Transverse colon (tissue), 4 donors: ENCODE measurements around the gene SEC14L1. TPM values are rescaled to one million over a fixed set of nuclear protein-coding genes. Genes with fewer than 3 reads are reported as not detected.

Experiments
- DNase-seq: peaks from one replicate; pipeline ENCODE4 v3.0.0-alpha.2; 2019
- H3K27ac ChIP-seq, 4 donors: fragments of 200-600 bp; sonication (generic); 2 replicates each; pipeline ENCODE4 v1.5.1; 2016 to 2018; ENCODE audit warnings: inconsistent platforms in 4 of 4
- H3K27me3 ChIP-seq: fragments of 200-600 bp; sonication (generic); 2 replicates; pipeline ENCODE4 v1.5.1; 2017; ENCODE audit warnings: inconsistent platforms
- H3K36me3 ChIP-seq, 4 donors: fragments of 200-600 bp; sonication (generic); 2 replicates each; pipeline ENCODE4 v1.5.1; 2017 to 2019; ENCODE audit warnings: inconsistent platforms in 4 of 4
- H3K4me1 ChIP-seq, 4 donors: fragments of 200-600 bp; sonication (generic); 2 replicates each; pipeline ENCODE4 v1.5.1; 2017 to 2020; ENCODE audit warnings: inconsistent platforms in 4 of 4
- H3K4me3 ChIP-seq, 4 donors: fragments of 200-600 bp; sonication (generic); 1 replicate in 1 of 4; 2 replicates in 3 of 4; pipeline versions ENCODE4 v1.5.1 to v1.6.1; 2017 to 2019; ENCODE audit warnings: inconsistent platforms in 4 of 4
- H3K9me3 ChIP-seq, 2 donors: fragments of 200-600 bp; sonication (generic); 2 replicates each; pipeline ENCODE4 v1.5.1; 2017 to 2019; ENCODE audit warnings: inconsistent platforms in 2 of 2
- CTCF ChIP-seq, 5 experiments: fragments of 200-600 bp in 3 of 5; fragments of 450-650 bp in 2 of 5; sonication (generic) in 3 of 5; IDR thresholded peaks; 1 replicate in 2 of 5; 2 replicates in 3 of 5; pipeline ENCODE4 v1.5.1; 2016 to 2017; ENCODE audit warnings: antibody characterized with exemption in 5 of 5, inconsistent platforms in 3 of 5, mild to moderate bottlenecking in 2 of 5, moderate library complexity in 1 of 5
- EP300 ChIP-seq: sonication (generic); formaldehyde crosslinking; IDR thresholded peaks from one replicate; pipeline ENCODE4 v1.6.1; 2017; ENCODE audit warnings: antibody characterized with exemption, low read depth
- POLR2A ChIP-seq: fragments of 450-650 bp; IDR thresholded peaks from one replicate; pipeline ENCODE4 v1.6.1; 2016; ENCODE audit warnings: antibody characterized with exemption, mild to moderate bottlenecking, moderate library complexity
- POLR2AphosphoS5 ChIP-seq, 3 donors: sonication (generic); formaldehyde crosslinking; IDR thresholded peaks; one replicate each; pipeline ENCODE4 v1.6.1; 2016; ENCODE audit warnings: antibody characterized with exemption in 3 of 3
- WGBS, 2 donors: methylation state at CpG; one replicate each; pipeline ENCODE4 v1.1.5; 2018; ENCODE audit warnings: low coverage in 1 of 2; 5-methylcytosine and 5-hydroxymethylcytosine counted together
- in situ Hi-C, 4 donors: fragments of 200-750 bp; cut with MboI; loops; one replicate each; pipeline versions ENCODE4 v1.15.0 to v1.15.1; 2017; ENCODE audit warnings: low sequenced_read_pairs in 3 of 4, low pct_ligation_motif_present in 1 of 4, low pct_unique_long_range_greater_than_20kb in 1 of 4
- intact Hi-C: fragments of 100-400 bp; cut with DNase I; formaldehyde crosslinking; loops from one replicate; pipeline ENCODE4 v1.15.1; 2023; ENCODE audit warnings: low total_unique reads
- total RNA-seq, 4 donors: library from RNA; depleted of rRNA; stranded (reverse); fragments of >200 nt; gene quantifications; one replicate each; pipeline ENCODE4 v1.1.0, GENCODE V29; 2016

SEC14L1 gene
- total RNA-seq, 4 donors from 2014 or later = 16.8 to 34.6 (median 23.8) TPM

GRCh38 chr17:77190576-77190975 is 49.8 kb downstream of the SEC14L1 start:
- H3K9me3 ChIP-seq = no peaks in the 10 kb centered on the region
- H3K27ac ChIP-seq = no peak overlapping the region
- in situ Hi-C loops (no loop called here), intact Hi-C loops (no loop called here)
- 90 to 93% methylated on average over 2 to 11 of the region's 11 CpGs for WGBS, 2 donors
- TF ChIP-seq POLR2A = no peak
- no peak for TF ChIP-seq POLR2AphosphoS5 (IDR thresholded peaks at IDR 0.05)
- H3K27me3 ChIP-seq = no peaks in the 10 kb centered on the region
- H3K4me3 ChIP-seq = no peak overlapping the region
- DNase-seq = no peak
- H3K4me1 ChIP-seq = peaks cover 0 to 3% (median 0%) of the 10 kb centered on the region in 4 donors
- peaks cover 0 to 33% (median 10%) of the 10 kb centered on the region in 4 donors for H3K36me3 ChIP-seq

DNA sequence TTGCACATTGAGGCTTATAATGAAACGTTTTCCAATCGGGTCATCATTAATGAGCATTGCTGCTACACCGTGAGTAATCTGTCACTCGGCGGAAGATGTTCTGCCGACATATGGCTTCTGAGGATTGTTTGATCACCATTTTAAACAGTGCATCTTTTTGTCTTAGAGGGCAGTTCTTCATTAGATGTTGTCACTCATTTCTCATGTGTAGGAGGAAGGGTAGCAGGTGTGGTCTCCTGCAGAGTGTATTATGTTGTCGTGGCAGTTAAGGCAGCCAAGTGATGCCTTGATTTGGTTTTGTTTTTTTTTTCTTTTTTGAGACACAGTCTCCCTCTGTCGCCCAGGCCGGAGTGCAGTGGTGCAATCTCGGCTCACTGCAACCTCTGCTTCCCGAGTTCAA is 50.5 kb downstream of the SEC14L1 start:
- Histone ChIP-seq H3K4me1 (peaks cover 0 to 3% (median 0%) of the 10 kb centered on the region in 4 donors), H3K27me3 (no peaks in the 10 kb centered on the region), H3K4me3 (no peak overlapping the region), H3K27ac (no peak overlapping the region), H3K9me3 (no peaks in the 10 kb centered on the region), H3K36me3 (peaks cover 0 to 39% (median 13%) of the 10 kb centered on the region in 4 donors)
- in situ Hi-C loops (no loop called here), intact Hi-C loops (no loop called here)
- WGBS, 2 donors = 91 to 95% methylated on average over 9 to 11 of the region's 11 CpGs
- TF ChIP-seq POLR2AphosphoS5 (IDR thresholded peaks at IDR 0.05) (no peak), EP300 (no peak), CTCF (IDR thresholded peaks at IDR 0.05) (no peak), POLR2A (no peak)
- no peak for DNase-seq

- H3K4me3 ChIP-seq = no peak overlapping the region
- no peak for TF ChIP-seq POLR2A
- TF ChIP-seq EP300 = no peak
- no peak for TF ChIP-seq POLR2AphosphoS5 (IDR thresholded peaks at IDR 0.05)
- no peaks in the 10 kb centered on the region for H3K27me3 ChIP-seq
- no peak overlapping the region for H3K27ac ChIP-seq
- no peak for DNase-seq
- no peaks in the 10 kb centered on the region for H3K9me3 ChIP-seq
- peaks cover 0 to 3% (median 0%) of the 10 kb centered on the region in 4 donors for H3K4me1 ChIP-seq
- in situ Hi-C loops (no loop called here), intact Hi-C loops (no loop called here)
- 76% methylated on average over 3 of the region's 3 CpGs; no CpG with 5 or more reads in 1 of the 2 donors for WGBS, 2 donors
- peaks cover 0 to 54% (median 17%) of the 10 kb centered on the region in 4 donors for H3K36me3 ChIP-seq
Measured at GRCh38 chr17:77193653-77194052, 52.9 kb downstream of the SEC14L1 start.

DNA sequence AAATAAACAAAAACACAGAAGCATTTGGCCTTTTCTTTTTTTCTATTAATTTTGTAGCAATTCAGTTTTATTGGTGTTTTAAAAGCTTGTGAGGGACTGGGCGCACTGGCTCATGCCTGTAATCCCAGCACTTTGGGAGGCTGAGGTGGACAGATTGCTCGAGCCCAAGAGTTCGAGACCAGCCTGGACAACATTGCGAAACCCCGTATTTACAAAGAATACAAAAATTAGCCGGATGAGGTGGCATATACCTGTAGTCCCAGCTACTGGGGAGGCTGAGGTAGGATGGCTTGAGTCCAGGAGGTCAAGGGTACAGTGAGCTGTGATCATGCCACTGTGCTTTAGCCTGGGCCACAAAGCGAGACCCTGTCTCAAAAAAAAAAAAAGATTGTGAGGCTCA is 53.4 kb downstream of the SEC14L1 start:
- no peaks in the 10 kb centered on the region for H3K27me3 ChIP-seq
- no peak for TF ChIP-seq CTCF (IDR thresholded peaks at IDR 0.05)
- TF ChIP-seq POLR2AphosphoS5 (IDR thresholded peaks at IDR 0.05) = no peak
- TF ChIP-seq EP300 = no peak
- TF ChIP-seq POLR2A = no peak
- in situ Hi-C loops (no loop called here), intact Hi-C loops (no loop called here)
- H3K4me1 ChIP-seq = peaks cover 0 to 1% (median 0%) of the 10 kb centered on the region in 4 donors
- H3K36me3 ChIP-seq = peaks cover 0 to 57% (median 19%) of the 10 kb centered on the region in 4 donors
- DNase-seq = no peak
- no peak overlapping the region for H3K4me3 ChIP-seq
- H3K9me3 ChIP-seq = no peaks in the 10 kb centered on the region
- 97 to 98% methylated on average over 7 of the region's 7 CpGs for WGBS, 2 donors
- H3K27ac ChIP-seq = no peak overlapping the region

DNA sequence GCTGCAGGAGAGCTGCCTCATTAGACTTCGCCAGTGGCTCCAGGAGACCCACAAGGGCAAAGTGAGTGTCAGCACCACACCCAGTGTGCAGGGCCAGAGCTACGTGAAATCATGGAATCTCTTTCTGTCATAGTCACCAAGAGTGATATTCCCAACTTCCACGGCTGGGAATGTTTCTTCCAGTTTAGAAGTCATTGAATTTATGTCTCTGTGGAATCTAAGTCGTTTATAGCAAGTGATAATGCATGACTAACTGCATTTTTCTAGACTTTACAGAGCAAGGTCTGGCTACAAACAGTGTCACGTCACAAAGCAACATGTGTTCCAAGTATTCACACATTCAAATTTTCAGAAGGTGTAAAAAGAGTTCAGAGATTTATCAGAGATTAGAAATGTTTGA is 55.5 kb downstream of the SEC14L1 start:
- Histone ChIP-seq H3K27ac (no peak overlapping the region), H3K4me1 (no peaks in the 10 kb centered on the region), H3K9me3 (no peaks in the 10 kb centered on the region), H3K4me3 (no peak overlapping the region), H3K36me3 (peaks cover 0 to 58% (median 25%) of the 10 kb centered on the region in 4 donors), H3K27me3 (no peaks in the 10 kb centered on the region)
- no peak for TF ChIP-seq POLR2A
- TF ChIP-seq POLR2AphosphoS5 (IDR thresholded peaks at IDR 0.05) = no peak
- TF ChIP-seq EP300 = no peak
- no peak for TF ChIP-seq CTCF (IDR thresholded peaks at IDR 0.05)
- WGBS, 2 donors = 84 to 87% methylated on average over 3 to 5 of the region's 5 CpGs
- in situ Hi-C loops = no loop called here
- DNase-seq = no peak
- intact Hi-C loops = no loop called here
